BJ (cell line): Measurements from ENCODE around the gene HSD17B14. TPM values are rescaled to one million over a fixed set of nuclear protein-coding genes. Genes with fewer than 3 reads are reported as not detected.
"Not testable (repeated sequence)": the region's sequence is repeated elsewhere in the genome, so short reads cannot be mapped to it uniquely, and the experiment has no call there.

Experiments
- CTCF ChIA-PET: fragments of 350-600 bp; formaldehyde crosslinking; extraction: SDS; loops from one replicate; lab custom pipeline; 2021; ENCODE audit warnings: antibody characterized with exemption, inconsistent platforms; lab: Yijun Ruan, JAX
- POLR2A ChIA-PET: fragments of 300-600 bp; sonication (Branson Sonifier 250); formaldehyde crosslinking; extraction: SDS; loops from one replicate; lab custom pipeline; 2021; ENCODE audit warnings: antibody characterized with exemption; lab: Charles Lee
- DNase-seq: peaks from one replicate; pipeline ENCODE4 v3.0.0-alpha.2; 2011; ENCODE audit warnings: low read depth
- H3K27me3 ChIP-seq: 2 replicates; pipeline ENCODE4 v1.6.0; 2011; ENCODE audit warnings: low read length; ENCODE audit not compliant: control insufficient read depth, insufficient read depth
- H3K36me3 ChIP-seq: 2 replicates; pipeline ENCODE4 v1.5.1; 2011; ENCODE audit warnings: low read length; ENCODE audit not compliant: control insufficient read depth, insufficient read depth
- H3K4me3 ChIP-seq: 2 replicates; pipeline ENCODE4 v1.5.1; 2011; ENCODE audit warnings: low read depth, mild to moderate bottlenecking, control low read depth, low read length
- polyA plus RNA-seq: library from polyadenylated mRNA; depleted of rRNA; stranded (reverse); fragments of >200 nt; gene quantifications from 2 replicates; pipeline ENCODE4 v1.2.3, GENCODE V29; 2011
- TF ChIP-seq, protein P1 (sequence below): IDR thresholded peaks from 2 replicates; pipeline ENCODE4 v1.5.1; 2011; ENCODE audit warnings: low read depth, mild to moderate bottlenecking, control low read depth, inconsistent platforms, low read length, moderate library complexity; ENCODE audit not compliant: insufficient read depth

The HSD17B14 gene
- polyA plus RNA-seq, 1 experiment = 7.6 TPM

DNA sequence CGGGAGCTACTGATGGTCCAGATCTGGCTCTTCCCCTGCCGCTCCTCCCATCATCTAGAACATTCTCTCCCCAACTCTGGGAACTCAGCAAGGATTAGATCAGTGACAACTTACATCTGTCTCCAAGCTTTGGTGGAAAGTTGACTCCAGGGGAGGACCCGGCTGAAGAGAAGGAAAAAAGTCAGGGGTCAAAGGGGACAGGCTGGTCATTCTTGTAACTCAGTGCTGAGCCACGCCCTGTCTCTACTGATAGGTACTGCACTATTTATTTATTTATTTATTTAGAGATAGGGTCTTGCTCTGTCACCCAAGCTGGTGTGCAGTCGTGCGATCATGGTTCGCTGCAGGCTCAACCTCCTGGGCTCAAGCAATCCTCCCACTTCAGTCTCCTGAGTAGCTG lies 17.8 kb upstream of the HSD17B14 start:
- CTCF ChIA-PET = interaction anchor here (0.9 to 4.4 kb wide), 4 partner anchors 12 to 66 kb away, joined by 3 to 19 read pairs (median 8); no protein-coding TSS in a partner anchor

DNA sequence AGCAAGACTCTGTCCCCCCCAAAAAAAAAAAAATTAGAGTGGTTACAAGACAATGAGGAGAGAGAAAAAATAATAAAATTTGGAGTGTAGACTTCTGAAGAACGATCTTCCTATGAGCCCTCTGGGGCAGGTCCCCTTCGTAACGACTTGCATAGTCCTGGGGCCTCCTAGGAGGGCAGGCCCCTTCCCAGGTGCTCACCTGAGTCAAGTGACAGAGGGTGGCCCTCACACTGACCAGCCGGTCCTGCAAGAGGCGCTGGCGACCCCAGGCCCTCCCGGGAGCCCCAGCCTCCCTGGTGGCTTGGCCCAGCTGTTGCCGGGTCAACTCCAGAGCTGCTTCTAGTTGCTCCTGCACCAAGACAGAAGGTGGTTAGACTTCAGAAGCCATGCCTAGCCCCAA lies 17.2 kb upstream of the HSD17B14 start:
- Histone ChIP-seq H3K27me3 (no peaks in the 10 kb centered on the region), H3K4me3 (no peak overlapping the region), H3K36me3 (peaks cover 7% of the 10 kb centered on the region)
- no peak for DNase-seq
- TF ChIP-seq, protein P1, sequence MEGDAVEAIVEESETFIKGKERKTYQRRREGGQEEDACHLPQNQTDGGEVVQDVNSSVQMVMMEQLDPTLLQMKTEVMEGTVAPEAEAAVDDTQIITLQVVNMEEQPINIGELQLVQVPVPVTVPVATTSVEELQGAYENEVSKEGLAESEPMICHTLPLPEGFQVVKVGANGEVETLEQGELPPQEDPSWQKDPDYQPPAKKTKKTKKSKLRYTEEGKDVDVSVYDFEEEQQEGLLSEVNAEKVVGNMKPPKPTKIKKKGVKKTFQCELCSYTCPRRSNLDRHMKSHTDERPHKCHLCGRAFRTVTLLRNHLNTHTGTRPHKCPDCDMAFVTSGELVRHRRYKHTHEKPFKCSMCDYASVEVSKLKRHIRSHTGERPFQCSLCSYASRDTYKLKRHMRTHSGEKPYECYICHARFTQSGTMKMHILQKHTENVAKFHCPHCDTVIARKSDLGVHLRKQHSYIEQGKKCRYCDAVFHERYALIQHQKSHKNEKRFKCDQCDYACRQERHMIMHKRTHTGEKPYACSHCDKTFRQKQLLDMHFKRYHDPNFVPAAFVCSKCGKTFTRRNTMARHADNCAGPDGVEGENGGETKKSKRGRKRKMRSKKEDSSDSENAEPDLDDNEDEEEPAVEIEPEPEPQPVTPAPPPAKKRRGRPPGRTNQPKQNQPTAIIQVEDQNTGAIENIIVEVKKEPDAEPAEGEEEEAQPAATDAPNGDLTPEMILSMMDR = no peak
- CTCF ChIA-PET = interaction anchor here (0.9 to 4.4 kb wide), 5 partner anchors 11 to 65 kb away, joined by 3 to 19 read pairs (median 4); partner anchors contain the start of gene HSD17B14
- POLR2A ChIA-PET = no interaction called here

More for the DNA sequence above, 17.8 kb upstream of the HSD17B14 start:
- TF ChIP-seq, protein P1 = no peak
- no peak for DNase-seq
- H3K27me3 ChIP-seq = no peaks in the 10 kb centered on the region
- POLR2A ChIA-PET = no interaction called here
- no peak overlapping the region for H3K4me3 ChIP-seq
- H3K36me3 ChIP-seq = peaks cover 7% of the 10 kb centered on the region

DNA sequence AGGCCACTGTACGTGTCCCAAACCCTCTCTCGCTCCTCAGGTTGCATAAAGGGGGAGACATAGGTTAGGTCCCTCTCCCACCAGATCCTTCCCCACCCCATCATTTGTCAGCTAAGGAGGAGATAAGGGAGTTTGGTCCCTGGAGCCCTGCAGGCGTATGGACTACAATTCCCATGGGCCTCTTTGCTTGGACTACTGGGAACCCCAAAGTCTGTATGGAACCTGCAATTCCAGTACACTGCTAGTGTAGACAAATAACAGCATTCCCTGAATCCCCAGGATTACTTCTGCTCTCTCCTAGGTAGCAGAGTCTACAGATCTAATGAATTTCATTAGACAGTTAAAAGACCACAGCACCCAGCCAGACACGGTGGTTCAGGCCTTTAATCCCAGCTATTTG lies 16.0 kb upstream of the HSD17B14 start:
- ChIA-PET CTCF (interaction anchor here (1.0 to 2.6 kb wide), 5 partner anchors 10 to 116 kb away, joined by 4 to 18 read pairs (median 4); partner anchors contain the start of gene HSD17B14), POLR2A (no interaction called here)
- no peak for DNase-seq
- Histone ChIP-seq H3K4me3 (no peak overlapping the region), H3K27me3 (no peaks in the 10 kb centered on the region), H3K36me3 (peaks cover 8% of the 10 kb centered on the region)
- TF ChIP-seq, protein P1 = no peak

DNA sequence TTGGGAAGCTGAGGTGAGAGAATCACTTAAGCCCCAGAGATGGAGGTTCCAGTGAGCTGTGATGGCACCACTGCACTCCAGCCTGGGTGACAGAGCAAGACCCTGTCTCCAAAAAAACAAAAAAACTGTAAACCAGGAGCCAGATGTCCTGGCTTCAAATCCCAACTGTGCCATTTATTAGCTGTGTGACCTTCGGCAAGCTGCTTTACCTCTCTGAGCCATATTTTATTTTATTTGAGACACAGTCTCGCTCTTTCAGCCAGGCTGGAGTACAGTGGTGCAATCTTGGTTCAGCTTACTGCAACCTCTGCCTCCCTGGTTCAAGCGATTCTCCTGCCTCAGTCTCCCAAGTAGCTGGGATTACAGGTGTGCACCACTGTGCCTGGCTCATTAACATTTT lies 10.4 kb upstream of the HSD17B14 start:
- DNase-seq, POLR2A ChIA-PET: not testable (repeated sequence)

DNA sequence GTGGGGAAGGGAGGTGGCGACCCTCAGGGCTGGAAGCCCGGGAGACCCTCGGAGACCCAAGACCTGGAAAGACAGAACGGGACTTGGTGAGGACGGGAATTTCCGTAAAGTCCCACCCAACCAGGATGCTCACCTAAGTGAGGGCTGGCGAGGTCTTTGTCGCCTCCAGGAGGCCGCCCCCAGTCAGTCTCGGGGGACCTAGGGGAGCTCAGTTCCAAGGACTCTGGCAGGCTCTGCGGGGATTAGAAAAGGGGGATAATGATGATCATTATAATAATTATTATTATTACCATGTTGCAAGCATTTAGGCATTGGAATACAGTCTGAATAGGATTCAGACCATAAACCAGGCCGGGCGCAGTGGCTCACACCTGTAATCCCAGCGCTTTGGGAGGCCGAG lies 9.1 kb upstream of the HSD17B14 start:
- DNase-seq = no peak
- Histone ChIP-seq H3K27me3 (no peaks in the 10 kb centered on the region), H3K4me3 (no peak overlapping the region), H3K36me3 (peaks cover 10% of the 10 kb centered on the region)
- ChIA-PET CTCF (interaction anchor here (0.6 to 10.7 kb wide), 7 partner anchors 11 to 170 kb away, joined by 3 to 195 read pairs (median 3); no protein-coding TSS in a partner anchor), POLR2A (no interaction called here)
- TF ChIP-seq, protein P1 = no peak

More for the DNA sequence above, 10.4 kb upstream of the HSD17B14 start:
- CTCF ChIA-PET = interaction anchor here (0.6 to 10.7 kb wide), 7 partner anchors 10 to 64 kb away, joined by 3 to 195 read pairs (median 3); partner anchors contain the start of gene HSD17B14
- not testable (repeated sequence) for H3K4me3 ChIP-seq, H3K27me3 ChIP-seq, H3K36me3 ChIP-seq
